IMR-90 (cell line): ENCODE measurements around the gene PRSS38. TPM values are rescaled to one million over a fixed set of nuclear protein-coding genes. Genes with fewer than 3 reads are reported as not detected.
A peak's percentile ranks its signal among the peaks of the same experiment; 100 is the strongest.

Source experiments
- ATAC-seq: fragments of 200-7000 bp; cut with Tn5 transposase; 2 replicates; pipeline ENCODE4 v1.9.1; 2020; ENCODE audit warnings: low read depth, mild to moderate bottlenecking, moderate library complexity
- BruUV-seq: library from RNA; stranded (reverse); fragments of 400-500 nt; replicated peaks from 2 replicates; lab custom pipeline; 2021; lab: Mats Ljungman, UMichigan
- CTCF ChIA-PET: fragments of 300-600 bp; formaldehyde crosslinking; extraction: SDS; loops from one replicate; lab custom pipeline; 2021; ENCODE audit warnings: antibody characterized with exemption; lab: Yijun Ruan, JAX
- POLR2A ChIA-PET: fragments of 300-600 bp; sonication (Branson Sonifier 250); formaldehyde crosslinking; loops from one replicate; lab custom pipeline; 2022; ENCODE audit warnings: antibody characterized with exemption; ENCODE audit not compliant: unreplicated experiment; lab: Charles Lee
- DNase-seq: peaks from one replicate; pipeline ENCODE4 v3.0.0; 2013
- H2AFZ ChIP-seq: replicated peaks from 2 replicates; pipeline ENCODE3; 2013; ENCODE audit warnings: low read length, mild to moderate bottlenecking; ENCODE audit not compliant: poor library complexity
- H2AK5ac ChIP-seq: 2 replicates; pipeline ENCODE4 v1.6.1; 2013; ENCODE audit warnings: low read depth, low read length, inconsistent platforms
- H2AK9ac ChIP-seq: replicated peaks from 2 replicates; pipeline ENCODE3; 2013; ENCODE audit warnings: mild to moderate bottlenecking, low read depth, low read length, moderate library complexity; ENCODE audit not compliant: poor library complexity
- H2BK120ac ChIP-seq: 2 replicates; pipeline ENCODE4 v1.6.1; 2013; ENCODE audit warnings: low read depth, low read length, inconsistent platforms
- H2BK15ac ChIP-seq: 3 replicates; pipeline ENCODE4 v1.6.1; 2013; ENCODE audit warnings: low read depth, low read length, inconsistent platforms
- H2BK20ac ChIP-seq: 2 replicates; pipeline ENCODE4 v1.6.1; 2013; ENCODE audit warnings: low read depth, mild to moderate bottlenecking, inconsistent platforms, low read length, moderate library complexity
- H2BK5ac ChIP-seq: 2 replicates; pipeline ENCODE4 v1.6.1; 2013; ENCODE audit warnings: mild to moderate bottlenecking, low read depth, low read length, inconsistent platforms; ENCODE audit not compliant: poor library complexity, severe bottlenecking
- H3K14ac ChIP-seq: replicated peaks from 2 replicates; pipeline ENCODE4 v1.6.1; 2013; ENCODE audit warnings: low read depth, low read length, inconsistent platforms
- H3K18ac ChIP-seq: 2 replicates; pipeline ENCODE4 v1.6.1; 2013; ENCODE audit warnings: low read depth, low read length, control low read depth
- H3K23ac ChIP-seq: 2 replicates; pipeline ENCODE4 v1.6.1; 2013; ENCODE audit warnings: low read depth, low read length, inconsistent platforms
- H3K27ac ChIP-seq: 2 replicates; pipeline ENCODE4 v1.5.1; 2013; ENCODE audit warnings: mild to moderate bottlenecking, control low read depth, low read length; ENCODE audit not compliant: insufficient read depth
- H3K27me3 ChIP-seq: 2 replicates; pipeline ENCODE4 v1.6.1; 2013; ENCODE audit warnings: low read length; ENCODE audit not compliant: control insufficient read depth, insufficient read depth
- H3K36me3 ChIP-seq: 2 replicates; pipeline ENCODE4 v1.6.1; 2013; ENCODE audit warnings: low read length, mixed read lengths; ENCODE audit not compliant: control insufficient read depth, insufficient read depth
- H3K4ac ChIP-seq: 2 replicates; pipeline ENCODE4 v1.6.1; 2013; ENCODE audit warnings: low read depth, low read length, inconsistent platforms
- H3K4me1 ChIP-seq: 2 replicates; pipeline ENCODE4 v1.6.1; 2013; ENCODE audit warnings: low read length, mixed read lengths; ENCODE audit not compliant: control insufficient read depth, insufficient read depth
- H3K4me2 ChIP-seq: 2 replicates; pipeline ENCODE4 v1.6.1; 2013; ENCODE audit warnings: low read depth, mild to moderate bottlenecking, control low read depth, low read length, moderate library complexity
- H3K4me3 ChIP-seq: 2 replicates; pipeline ENCODE4 v1.5.1; 2013; ENCODE audit warnings: low read depth, mild to moderate bottlenecking, control low read depth, low read length, moderate library complexity; ENCODE audit not compliant: insufficient read depth
- H3K56ac ChIP-seq: 2 replicates; pipeline ENCODE4 v1.6.1; 2013; ENCODE audit warnings: low read length, inconsistent platforms; ENCODE audit not compliant: insufficient read depth; ENCODE audit errors: extremely low read depth
- H3K79me1 ChIP-seq, 2 experiments: 2 replicates each; pipeline ENCODE4 v1.6.1; 2013; ENCODE audit warnings: low read length in 2 of 2, inconsistent platforms in 1 of 2, low read depth in 1 of 2
- H3K9ac ChIP-seq: 2 replicates; pipeline ENCODE4 v1.6.1; 2013; ENCODE audit warnings: low read depth, low read length, control low read depth
- H3K9me1 ChIP-seq: 2 replicates; pipeline ENCODE4 v1.6.1; 2013; ENCODE audit warnings: low read length, inconsistent platforms; ENCODE audit not compliant: insufficient read depth
- H3K9me3 ChIP-seq: 2 replicates; pipeline ENCODE4 v1.6.1; 2013; ENCODE audit warnings: low read length; ENCODE audit not compliant: control insufficient read depth, insufficient read depth
- H4K20me1 ChIP-seq: 2 replicates; pipeline ENCODE4 v1.6.1; 2013; ENCODE audit warnings: low read length, inconsistent platforms; ENCODE audit not compliant: insufficient read depth
- H4K5ac ChIP-seq: 2 replicates; pipeline ENCODE4 v1.6.1; 2013; ENCODE audit warnings: mild to moderate bottlenecking, low read depth, low read length, control low read depth
- H4K8ac ChIP-seq, 2 experiments: 2 replicates each; pipeline ENCODE4 v1.6.1; 2013; ENCODE audit warnings: low read depth in 2 of 2, low read length in 2 of 2, control low read depth in 1 of 2, inconsistent platforms in 1 of 2
- H4K91ac ChIP-seq: 2 replicates; pipeline ENCODE4 v1.6.1; 2013; ENCODE audit warnings: low read depth, low read length, inconsistent platforms; ENCODE audit not compliant: insufficient read depth
- BHLHE40 ChIP-seq: fragments of 150-350 bp; IDR thresholded peaks from 2 replicates; pipeline ENCODE4 v1.6.1; 2016; ENCODE audit warnings: mild to moderate bottlenecking, low read depth, low read length
- CEBPB ChIP-seq: IDR thresholded peaks from 2 replicates; pipeline ENCODE4 v1.6.1; 2012; ENCODE audit warnings: low read depth, low read length, improper control_type of control experiment
- CTCF ChIP-seq: conservative IDR thresholded peaks from 2 replicates; pipeline ENCODE4 v1.5.1; 2012; ENCODE audit warnings: mild to moderate bottlenecking, low read depth, low read length, improper control_type of control experiment
- ELK1 ChIP-seq: fragments of 150-350 bp; IDR thresholded peaks from 2 replicates; pipeline ENCODE4 v1.6.1; 2016; ENCODE audit warnings: low read depth, mild to moderate bottlenecking, low read length, moderate library complexity, borderline replicate concordance
- MAFK ChIP-seq: IDR thresholded peaks from 2 replicates; pipeline ENCODE4 v1.6.1; 2012; ENCODE audit warnings: low read depth, low read length, improper control_type of control experiment
- MAZ ChIP-seq: IDR thresholded peaks from 2 replicates; pipeline ENCODE4 v1.6.1; 2012; ENCODE audit warnings: low read depth, mild to moderate bottlenecking, low read length, improper control_type of control experiment, moderate library complexity, borderline replicate concordance
- MXI1 ChIP-seq: IDR thresholded peaks from 2 replicates; pipeline ENCODE4 v1.6.1; 2012; ENCODE audit warnings: low read depth, mild to moderate bottlenecking, low read length, moderate library complexity, borderline replicate concordance
- NFE2L2 ChIP-seq: fragments of 150-350 bp; IDR thresholded peaks from 2 replicates; pipeline ENCODE4 v1.6.1; 2016; ENCODE audit warnings: low read depth, mild to moderate bottlenecking, low read length
- POLR2A ChIP-seq: IDR thresholded peaks from 2 replicates; pipeline ENCODE4 v1.6.1; 2012; ENCODE audit warnings: mild to moderate bottlenecking, low read depth, low read length
- RAD21 ChIP-seq: IDR thresholded peaks from 2 replicates; pipeline ENCODE4 v1.6.1; 2012; ENCODE audit warnings: low read length, improper control_type of control experiment
- RCOR1 ChIP-seq: IDR thresholded peaks from 2 replicates; pipeline ENCODE4 v1.6.1; 2012; ENCODE audit warnings: mild to moderate bottlenecking, low read length, improper control_type of control experiment; ENCODE audit not compliant: insufficient replicate concordance
- RFX5 ChIP-seq: IDR thresholded peaks from 2 replicates; pipeline ENCODE4 v1.8.0; 2012; ENCODE audit warnings: low read depth, mild to moderate bottlenecking, low read length, moderate library complexity
- SMC3 ChIP-seq: fragments of 150-350 bp; IDR thresholded peaks from 2 replicates; pipeline ENCODE4 v1.6.1; 2016; ENCODE audit warnings: low read depth, mild to moderate bottlenecking, antibody characterized with exemption, low read length, moderate library complexity
- WGBS, 2 experiments: methylation state at CpG; one replicate each; pipeline versions ENCODE4 v1.1.5 to v1.1.7; 2013; ENCODE audit warnings: missing lambda C conversion rate in 2 of 2; ENCODE audit not compliant: insufficient read length in 1 of 2; ENCODE audit errors: extremely low coverage in 2 of 2; 5-methylcytosine and 5-hydroxymethylcytosine counted together
- dilution Hi-C: fragments of 300-500 bp; cut with HindIII; formaldehyde crosslinking; loops from one replicate; pipeline ENCODE4 v1.14.3; 2018; ENCODE audit warnings: low sequenced_read_pairs; ENCODE audit not compliant: unreplicated experiment
- in situ Hi-C: fragments of 300-500 bp; cut with MboI; formaldehyde crosslinking; loops from 3 replicates; pipeline ENCODE4 v1.14.3; 2019; ENCODE audit warnings: low sequenced_read_pairs, inconsistent platforms, mixed read lengths
- intact Hi-C: fragments of 100-400 bp; cut with micrococcal nuclease; formaldehyde crosslinking; loops from 2 replicates; pipeline ENCODE4 v1.10.0; 2022
- polyA plus RNA-seq, 3 experiments: library from polyadenylated mRNA; depleted of rRNA; stranded (reverse); fragments of >200 nt; gene quantifications; 2 replicates each; pipeline ENCODE4 v1.2.3, GENCODE V29; 2012; ENCODE audit warnings: low replicate concordance in 1 of 3
- total RNA-seq: library from RNA; depleted of rRNA; stranded (reverse); fragments of >200 nt; gene quantifications from 2 replicates; pipeline ENCODE4 v1.2.3, GENCODE V29; 2012

The PRSS38 gene
- total and polyA plus RNA-seq, 2 of the 4 experiments (the other 2 are of a cell fraction), result not detected

- Histone ChIP-seq H4K20me1 (no peaks in the 10 kb centered on the region), H4K8ac (peak overlapping the region in 1 of 2 experiments; percentile 43; a peak in 1 of 4 replicates), H3K27me3 (no peaks in the 10 kb centered on the region), H3K9me3 (no peaks in the 10 kb centered on the region), H2AK5ac (no peak overlapping the region), H3K9me1 (peaks cover 7% of the 10 kb centered on the region), H2AK9ac (peak overlapping the region; percentile 88), H4K5ac (peak overlapping the region; percentile 36; the same call in 1 of the 2 replicates), H3K27ac (0 out of 2 replicates have a peak overlapping the region, but pooled peaks have one; percentile 18), H3K23ac (peak overlapping the region; percentile 62), H3K4ac (peak overlapping the region; percentile 16; the same call in 1 of the 2 replicates), H2BK15ac (no peak overlapping the region), H3K4me2 (peak overlapping the region; percentile 99), H3K9ac (peak overlapping the region; percentile 60), H3K79me1 (no peaks in the 10 kb centered on the region), H3K4me3 (peak overlapping the region; percentile 85), H2BK20ac (no peak overlapping the region), H2BK5ac (no peak overlapping the region), H4K91ac (no peak overlapping the region), H3K18ac (0 out of 2 replicates have a peak overlapping the region, but pooled peaks have one; percentile 46), H3K14ac (peak overlapping the region; percentile 37; the same call in 1 of the 2 replicates), H2BK120ac (no peak overlapping the region), H3K36me3 (no peaks in the 10 kb centered on the region), H3K4me1 (peaks cover 3% of the 10 kb centered on the region; the same call in 1 of the 2 replicates), H2AFZ (peak overlapping the region; percentile 94), H3K56ac (no peak overlapping the region)
- ATAC-seq (peak; percentile 91), DNase-seq (peak; percentile 93)
- in situ Hi-C loops (no loop called here), intact Hi-C loops (loop anchor here (1.0 to 2.0 kb wide), 2 partner anchors 53 to 159 kb away; partner anchors contain the start of genes JMJD4 and SNAP47), dilution Hi-C loops (no loop called here)
- TF ChIP-seq RAD21 (no peak), BHLHE40 (peak; percentile 32), CEBPB (no peak), POLR2A (no peak), RFX5 (no peak), ELK1 (no peak), MAZ (no peak), MAFK (no peak; the same call in 1 of the 2 replicates), SMC3 (no peak), NFE2L2 (no peak), RCOR1 (peak; percentile 72), MXI1 (peak; percentile 34; the same call in 1 of the 2 replicates), CTCF (no peak)
- WGBS, 2 experiments, result 2% methylated on average over 23 of the region's 60 CpGs; no CpG with 5 or more reads in 1 of the 2 experiments
- ChIA-PET POLR2A (no interaction called here), CTCF (interaction anchor here (1.0 kb wide), 1 partner anchor 166 kb away, joined by 3 read pairs; no protein-coding TSS in a partner anchor)
- no TSS peak for BruUV-seq
Measured at GRCh38 chr1:227787513-227788270, 27.8 kb upstream of the PRSS38 start.
